HK-2 (cell line): ENCODE results near the gene PAK2.
A peak's percentile ranks its signal among the peaks of the same experiment; 100 is the strongest.
"Not testable (repeated sequence)": the region's sequence is repeated elsewhere in the genome, so short reads cannot be mapped to it uniquely, and the experiment has no call there.

Experiments used
- DNase-seq: peaks from one replicate; pipeline ENCODE4 v3.0.0-alpha.2; 2018; ENCODE audit not compliant: unreplicated experiment

The PAK2 gene

DNA sequence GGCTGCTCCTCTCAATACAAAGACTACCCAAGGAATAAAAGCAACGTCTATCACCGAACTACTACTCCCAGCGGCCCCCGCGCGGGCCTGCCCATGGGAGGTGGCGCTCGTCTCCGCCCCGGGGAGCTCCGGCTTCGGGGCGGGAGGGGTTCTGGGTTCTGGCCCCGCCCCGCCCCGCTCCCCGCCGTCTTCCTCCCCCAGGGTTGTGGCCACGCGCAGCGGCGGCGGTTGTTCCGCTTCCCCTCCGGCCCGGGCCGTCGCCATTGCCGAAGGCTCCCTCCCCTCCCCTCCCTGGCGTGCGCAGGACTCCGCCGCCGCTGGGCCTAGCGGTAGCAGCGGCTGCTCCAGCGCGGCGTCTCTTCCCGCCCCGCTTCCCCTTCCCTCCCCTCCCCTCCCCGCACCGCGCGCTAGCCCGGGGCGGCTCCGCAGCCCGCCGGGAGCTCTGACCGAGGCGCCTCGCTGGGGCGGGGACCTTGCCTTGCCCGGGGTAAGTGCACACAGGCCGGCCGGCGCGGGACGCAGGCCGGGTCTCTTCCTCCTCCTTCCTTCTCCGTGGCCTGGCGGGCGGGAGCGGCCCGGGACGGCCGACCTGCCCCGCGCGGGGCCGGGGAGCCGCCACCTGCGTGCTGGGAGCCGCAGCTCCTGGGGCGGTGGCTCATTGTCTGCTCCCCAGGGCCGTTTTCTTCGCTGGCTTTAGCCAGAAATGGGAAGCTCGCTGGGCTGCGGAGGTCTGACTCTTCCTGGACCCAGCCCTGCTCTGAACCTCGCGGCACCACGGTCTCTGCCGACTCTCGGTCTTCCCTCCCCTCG lies at the start of gene PAK2:
Gene PAK2, plus strand, starts transcription at position 187 of the 810 bp plus-strand sequence. CDS start 42,790 bp downstream, outside the sequence.
- DNase-seq, result peak; percentile 92

DNA sequence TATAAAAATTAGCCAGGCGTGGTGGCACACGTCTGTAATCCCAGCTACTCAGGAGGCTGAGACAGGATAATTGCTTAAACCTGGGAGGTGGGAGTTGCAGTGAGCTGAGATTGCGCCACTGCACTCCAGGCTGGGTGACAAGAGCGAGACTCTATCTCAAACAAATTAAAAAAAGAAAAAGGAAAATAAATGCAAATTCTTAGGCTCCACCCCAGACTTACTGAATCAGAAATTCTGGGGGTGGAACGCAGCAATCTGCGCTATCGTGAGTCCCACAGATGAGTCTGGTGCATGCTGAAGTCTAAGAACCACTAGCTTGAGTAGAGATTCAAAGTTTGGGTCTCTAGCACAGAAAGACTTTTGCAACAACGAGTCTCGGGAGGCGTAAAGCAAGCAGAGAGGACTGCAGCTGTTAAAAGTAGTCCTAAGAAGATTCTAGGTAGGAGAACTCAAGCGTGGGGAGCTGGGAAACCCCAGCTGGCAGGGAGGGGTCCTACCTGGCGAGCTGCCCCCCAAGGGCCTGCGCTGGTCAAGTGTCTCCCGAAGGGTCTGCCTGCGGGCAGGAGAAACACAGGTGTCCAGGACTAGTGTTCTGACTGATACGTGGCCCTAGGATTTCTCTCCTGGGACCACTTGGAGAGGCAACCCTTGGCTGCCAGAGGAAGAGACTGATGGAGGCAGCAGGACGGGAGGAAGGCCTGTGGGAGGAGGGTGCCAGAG lies 49.6 kb upstream of the PAK2 start:
- DNase-seq, result no peak

DNA sequence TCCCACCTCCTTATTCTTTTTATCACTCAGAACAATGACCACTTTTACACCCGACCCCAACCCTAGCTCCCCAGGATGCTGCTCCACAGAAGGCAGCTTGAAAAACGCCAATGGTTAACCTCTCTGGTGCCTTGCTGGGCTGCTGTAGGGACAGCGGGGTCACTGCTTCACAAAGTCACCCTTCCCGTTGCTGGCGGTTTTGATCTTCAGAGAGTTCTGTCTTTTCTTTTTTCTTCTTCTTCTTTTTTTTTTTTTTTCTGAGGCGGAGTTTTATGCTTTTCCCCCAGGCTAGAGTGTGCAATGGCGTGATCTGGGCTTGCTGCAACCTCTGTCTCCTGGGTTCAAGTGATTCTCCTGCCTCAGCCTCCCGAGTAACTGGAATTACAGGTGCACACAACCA lies 48.3 kb upstream of the PAK2 start:
- no peak for DNase-seq

DNA sequence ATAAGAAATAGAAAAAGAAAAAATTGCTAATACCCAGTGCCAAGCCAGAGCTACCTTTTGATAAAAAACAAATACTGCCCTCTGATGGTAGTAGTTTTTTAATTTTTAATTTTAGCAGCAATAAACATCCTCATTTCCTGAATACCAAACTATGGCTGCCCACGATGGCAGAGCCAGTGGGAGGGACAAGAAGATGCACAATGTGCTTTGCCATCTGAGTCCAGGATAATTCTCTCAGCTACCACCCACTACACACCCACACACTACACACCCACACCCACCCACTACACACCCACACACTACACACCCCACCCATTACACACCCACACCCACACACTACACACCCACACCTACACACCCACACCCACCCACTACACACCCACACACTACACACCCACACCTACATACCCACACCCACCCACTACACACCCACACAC lies 45.4 kb upstream of the PAK2 start:
- DNase-seq, result no peak

DNA sequence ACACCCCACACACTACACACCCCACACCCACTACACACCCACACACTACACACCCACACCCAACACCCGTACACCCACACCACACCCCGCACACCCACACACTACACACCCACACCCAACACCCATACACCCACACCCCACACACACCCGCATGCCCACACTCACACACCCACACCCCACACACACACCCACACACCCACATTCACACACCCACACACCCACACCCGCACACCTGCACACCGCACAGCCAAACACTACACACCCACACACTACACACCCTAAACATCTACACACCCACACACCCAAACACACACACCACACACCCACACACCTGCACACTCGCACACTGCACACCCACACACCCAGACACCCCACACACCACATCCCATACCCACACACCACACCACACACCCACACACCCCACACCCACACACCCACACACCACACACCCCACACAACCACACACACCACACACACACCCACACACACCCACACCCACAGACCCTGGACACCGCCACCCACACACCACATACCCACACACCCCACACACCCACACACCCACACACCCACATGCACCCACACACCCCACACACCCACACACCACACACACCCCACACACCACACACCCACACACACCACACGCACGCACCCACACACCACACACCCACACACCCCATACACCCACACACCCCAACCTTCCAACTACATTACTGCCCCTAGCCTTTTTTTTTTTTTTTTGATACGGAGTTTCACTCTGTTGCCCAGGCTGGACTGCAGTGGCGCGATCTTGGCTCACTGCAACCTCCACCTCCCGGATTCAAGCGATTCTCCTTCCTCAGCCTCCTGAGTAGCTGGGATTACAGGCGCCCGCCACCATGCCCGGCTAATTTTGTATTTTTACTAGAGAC lies 44.5 kb upstream of the PAK2 start:
- DNase-seq, result no peak

DNA sequence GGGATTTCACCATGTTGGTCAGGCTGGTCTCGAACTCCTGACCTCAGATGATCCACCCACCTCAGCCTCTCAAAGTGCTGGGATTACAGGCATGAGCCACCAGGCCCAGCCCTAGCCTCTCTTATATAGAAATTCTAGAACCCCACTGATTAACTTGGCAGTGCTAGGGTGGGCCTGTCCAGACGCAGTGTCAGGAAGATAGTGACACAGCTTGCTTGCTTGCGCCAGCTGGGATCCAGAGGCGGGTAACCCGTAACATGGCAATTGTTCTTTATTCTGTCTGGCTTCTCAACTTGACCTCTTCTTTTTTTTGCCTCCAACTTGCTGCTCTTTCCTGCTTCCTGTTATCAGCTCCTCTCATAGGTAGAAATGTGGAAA lies 43.8 kb upstream of the PAK2 start:
- no peak for DNase-seq

DNA sequence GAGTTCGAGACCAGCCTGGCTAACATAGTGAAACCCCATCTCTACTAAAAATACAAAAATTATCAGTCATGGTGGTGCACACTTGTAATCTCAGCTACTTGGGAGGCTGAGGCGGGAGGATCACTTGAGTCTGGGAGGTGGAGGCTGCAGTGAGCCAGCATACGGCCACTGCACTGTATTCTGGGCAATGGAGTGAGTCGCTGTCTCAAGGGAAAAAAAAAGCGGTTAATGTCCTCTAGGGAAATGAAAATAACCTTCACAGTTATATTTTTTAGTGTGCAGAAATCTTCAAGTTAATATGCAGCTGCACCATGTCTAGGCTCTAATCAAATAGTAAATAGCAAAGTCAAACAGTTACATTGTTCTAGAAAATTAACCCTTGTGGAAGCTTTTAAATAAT lies 42.4 kb upstream of the PAK2 start:
- DNase-seq, result no peak

DNA sequence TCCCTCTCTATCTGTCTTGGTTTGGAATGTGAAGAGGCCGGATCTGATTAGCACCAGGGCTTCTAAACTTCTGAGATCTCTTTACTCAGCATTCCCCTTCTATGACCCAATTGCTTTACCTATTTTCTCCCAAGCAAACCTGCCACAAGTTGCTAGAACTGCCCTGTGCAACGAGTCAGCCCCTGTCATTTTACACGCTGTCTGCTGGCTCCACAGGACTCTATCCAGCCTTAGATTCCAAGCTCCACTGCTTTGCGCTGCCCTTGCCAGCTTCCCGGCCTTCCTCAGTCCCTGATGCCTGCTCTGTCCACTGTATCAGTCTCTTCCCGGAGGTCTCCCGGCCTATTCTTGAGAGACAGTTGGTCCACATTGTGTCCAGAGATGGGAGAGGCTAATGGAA lies 39.9 kb upstream of the PAK2 start:
- no peak for DNase-seq

DNA sequence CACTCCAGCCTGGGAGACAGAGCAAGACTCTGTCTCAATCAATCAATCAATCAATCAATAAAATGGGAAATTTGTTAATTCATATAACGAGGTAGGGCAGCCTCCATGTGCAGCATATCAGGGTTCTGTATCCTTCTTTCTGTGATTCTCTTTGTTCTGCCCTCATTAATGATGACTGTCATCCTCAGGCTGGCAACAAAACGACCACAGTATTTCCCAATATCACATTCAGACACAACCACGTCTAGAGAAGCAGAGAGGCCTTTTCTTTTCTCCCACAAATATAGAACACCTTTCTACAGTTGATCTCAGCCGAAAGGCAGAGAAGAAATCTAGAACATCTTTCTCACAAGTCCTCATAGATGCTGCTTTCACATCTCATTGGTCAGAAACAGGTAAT lies 38.9 kb upstream of the PAK2 start:
- DNase-seq, result no peak

DNA sequence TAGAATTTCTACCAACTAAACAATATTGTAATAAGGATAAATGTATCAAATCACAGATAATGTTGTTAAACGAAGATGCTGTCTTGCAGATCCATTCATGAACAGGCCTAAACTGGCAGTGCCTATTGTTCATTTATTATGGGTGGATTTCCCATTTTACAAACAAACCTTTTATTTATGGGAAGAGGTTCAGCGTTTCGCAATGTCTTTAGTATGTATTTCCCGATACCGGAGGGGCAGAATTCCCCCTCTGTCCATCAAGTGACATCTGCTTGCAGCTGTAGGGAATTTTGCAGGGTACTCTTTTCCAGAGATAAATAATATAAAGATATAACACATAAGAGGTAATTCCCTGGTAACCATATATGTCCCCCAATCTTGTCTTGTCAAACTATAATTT lies 33.3 kb upstream of the PAK2 start:
- DNase-seq, result no peak

DNA sequence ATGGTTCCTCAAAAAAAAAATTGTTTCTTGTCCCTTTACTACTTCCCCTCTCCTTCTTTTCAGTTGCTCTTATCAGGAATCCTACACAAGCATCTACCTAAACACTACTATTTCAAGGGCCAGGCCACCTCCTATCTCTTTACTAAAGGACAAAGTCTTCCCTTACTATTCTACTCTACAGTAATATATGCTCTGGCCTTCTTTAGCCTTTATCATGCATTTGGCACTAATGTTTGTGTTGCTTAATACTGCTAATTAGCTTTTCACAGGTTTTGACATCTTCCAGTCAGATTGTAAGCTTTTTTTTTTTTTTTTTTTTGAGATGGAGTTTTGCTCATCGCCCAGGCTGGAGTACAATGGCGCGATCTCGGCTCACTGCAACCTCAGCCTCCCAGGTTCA lies 32.9 kb upstream of the PAK2 start:
- no peak for DNase-seq

DNA sequence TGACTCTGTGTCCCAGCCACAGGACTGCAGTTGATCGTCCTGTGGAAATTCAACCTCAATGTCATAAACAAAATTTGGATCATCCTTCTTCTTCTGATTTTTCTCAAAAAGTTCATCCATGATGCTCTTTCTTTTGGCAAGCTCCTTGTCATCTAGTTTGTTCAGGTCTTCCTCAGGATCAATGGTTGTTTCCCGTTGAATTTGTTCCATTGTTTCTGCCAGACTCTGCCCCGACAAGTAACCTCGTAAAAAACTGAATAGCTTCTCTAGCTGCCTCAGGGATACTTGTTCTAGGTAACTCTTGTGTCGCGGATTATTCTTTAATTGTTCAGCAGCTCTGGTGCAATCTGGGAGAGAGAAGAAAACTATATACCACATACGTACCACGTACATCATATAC lies 32.1 kb upstream of the PAK2 start:
- DNase-seq, result no peak

DNA sequence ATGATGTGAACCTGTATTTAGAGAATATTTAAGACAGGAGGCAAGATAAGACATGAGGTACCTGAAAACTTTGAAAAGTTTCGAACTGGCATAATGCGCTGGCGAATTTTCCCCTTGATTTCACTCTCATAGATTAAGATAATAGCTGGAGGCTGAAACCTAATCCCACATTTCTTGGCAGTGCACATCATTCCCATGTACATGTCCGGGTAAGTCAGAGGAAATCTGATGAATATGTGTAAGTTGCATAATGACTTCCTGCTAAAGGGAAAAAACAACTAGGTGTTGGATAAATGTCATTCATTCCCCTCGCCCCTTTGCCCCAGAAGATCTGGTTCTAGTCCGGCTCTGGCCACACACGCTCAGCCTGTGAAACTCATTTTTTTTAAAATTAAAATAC lies 31.2 kb upstream of the PAK2 start:
- DNase-seq, result no peak

DNA sequence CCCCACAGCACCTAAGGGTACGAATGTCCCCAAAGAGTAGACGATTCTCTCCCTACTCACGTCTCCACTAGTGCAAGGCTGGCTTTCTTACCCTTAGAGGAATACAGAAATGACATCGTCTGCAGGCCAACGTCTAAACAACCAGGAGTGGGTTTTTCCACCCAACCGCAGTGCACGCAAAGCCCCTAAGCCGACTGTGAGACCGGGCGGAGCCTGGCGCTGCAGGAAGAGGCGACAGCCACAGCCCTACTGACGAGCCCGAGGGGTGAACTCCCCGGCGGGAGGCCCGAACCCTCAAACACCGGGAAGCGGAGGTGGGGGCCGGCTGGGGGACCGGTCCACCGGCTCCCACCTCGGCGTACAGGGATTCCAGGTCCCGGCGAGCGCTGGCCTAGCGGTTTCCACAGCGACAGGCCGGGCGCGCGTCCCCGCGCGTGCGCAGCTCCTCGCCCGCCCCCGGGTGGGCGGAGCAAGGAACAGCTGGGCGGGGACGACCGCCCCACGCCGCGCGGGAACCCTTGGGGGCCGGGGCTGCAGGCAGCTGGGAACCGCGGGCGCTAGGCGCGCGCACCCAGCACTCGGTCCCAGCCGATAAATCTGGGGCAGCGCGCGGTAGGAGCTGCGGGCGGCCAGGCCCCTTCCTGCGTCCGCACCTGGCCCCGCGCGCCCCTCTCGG lies 27.7 kb upstream of the PAK2 start, which contains the start of the genes CEP19 and PIGX:
Gene CEP19, minus strand, starts transcription at position 413 of the 676 bp plus-strand sequence. CDS start 3,593 bp downstream, outside the sequence.
Gene PIGX, plus strand, starts transcription at position 540 of the 676 bp plus-strand sequence.
- DNase-seq, result peak; percentile 91

DNA sequence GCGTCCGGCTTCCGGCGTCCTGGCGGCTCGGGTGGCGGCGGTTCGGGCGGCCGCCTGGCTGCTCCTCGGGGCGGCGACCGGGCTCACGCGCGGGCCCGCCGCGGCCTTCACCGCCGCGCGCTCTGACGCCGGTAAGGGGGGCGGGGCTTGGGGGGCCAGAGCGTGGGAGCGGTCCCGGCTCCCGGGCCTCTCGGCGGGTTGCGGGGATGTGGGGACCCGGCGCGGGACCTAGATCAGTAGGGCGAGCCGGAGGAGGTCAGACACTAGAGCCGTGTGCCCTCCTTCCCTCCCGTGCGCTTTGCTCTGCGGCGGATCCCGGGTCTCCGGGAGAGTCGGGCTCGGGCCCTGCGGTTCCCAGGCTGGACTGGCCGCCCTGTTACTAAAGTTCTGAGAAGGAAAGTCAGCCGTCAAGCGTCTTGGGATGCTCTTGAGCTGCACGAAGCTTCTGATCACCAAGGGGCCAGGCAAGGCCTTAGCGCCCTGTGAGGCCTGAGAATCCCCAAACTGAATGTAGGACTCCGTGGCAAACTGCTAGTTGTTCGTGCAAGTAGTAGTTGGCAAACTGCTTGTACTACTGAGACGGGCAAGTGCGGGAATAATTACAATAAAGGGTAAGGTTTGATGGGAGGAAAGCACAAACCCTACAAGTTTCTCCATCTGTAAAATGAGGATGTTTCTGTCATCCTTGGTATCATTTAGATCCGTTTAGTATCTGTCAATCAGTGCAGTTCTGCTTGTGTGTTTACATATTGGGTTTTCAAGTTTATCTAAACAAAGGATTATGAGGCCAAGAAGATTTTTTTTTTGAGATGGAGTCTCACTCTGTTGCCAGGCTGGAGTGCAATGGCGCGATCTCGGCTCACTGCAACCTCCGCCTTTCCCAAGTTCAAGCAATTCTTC lies 26.9 kb upstream of the PAK2 start:
- DNase-seq, result no peak

DNA sequence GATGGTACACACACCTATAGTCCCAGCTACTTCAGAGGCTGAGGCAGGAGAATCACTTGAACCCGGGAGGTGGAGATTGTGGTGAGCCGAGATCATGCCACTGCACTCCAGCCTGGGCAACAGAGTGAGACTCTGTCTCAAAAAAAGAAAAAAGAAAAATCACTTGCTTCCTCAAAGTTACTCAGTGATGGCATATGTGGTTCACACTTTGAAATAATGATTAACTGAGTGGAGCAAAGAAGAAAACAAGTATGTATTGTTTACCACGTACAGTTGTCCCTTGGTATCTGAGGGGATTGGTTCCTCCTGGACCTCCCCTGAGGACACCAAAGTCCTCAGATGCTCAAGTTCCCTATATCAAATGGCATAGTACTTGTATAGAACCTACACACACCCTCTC lies 22.5 kb upstream of the PAK2 start:
- DNase-seq, result not testable (repeated sequence)

DNA sequence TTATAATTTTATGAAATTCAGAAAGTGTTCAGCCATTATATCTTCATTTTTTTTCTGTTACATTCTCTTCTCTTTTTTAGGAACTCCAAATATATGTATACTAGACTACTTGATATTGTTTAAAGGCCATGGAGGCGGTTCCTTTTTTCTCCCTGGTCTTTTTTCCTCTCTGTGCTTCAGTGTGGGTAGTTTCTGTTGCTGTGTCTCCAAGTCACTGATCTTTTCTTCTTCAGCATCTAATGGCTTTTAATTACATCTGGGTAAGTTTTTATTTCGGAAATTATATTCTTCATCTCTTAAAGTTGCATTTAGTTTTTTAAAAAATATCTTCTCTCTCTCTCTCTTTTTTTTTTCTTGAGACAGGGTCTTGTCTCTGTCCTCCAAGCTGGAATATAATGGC lies 18.6 kb upstream of the PAK2 start:
- DNase-seq, result no peak

DNA sequence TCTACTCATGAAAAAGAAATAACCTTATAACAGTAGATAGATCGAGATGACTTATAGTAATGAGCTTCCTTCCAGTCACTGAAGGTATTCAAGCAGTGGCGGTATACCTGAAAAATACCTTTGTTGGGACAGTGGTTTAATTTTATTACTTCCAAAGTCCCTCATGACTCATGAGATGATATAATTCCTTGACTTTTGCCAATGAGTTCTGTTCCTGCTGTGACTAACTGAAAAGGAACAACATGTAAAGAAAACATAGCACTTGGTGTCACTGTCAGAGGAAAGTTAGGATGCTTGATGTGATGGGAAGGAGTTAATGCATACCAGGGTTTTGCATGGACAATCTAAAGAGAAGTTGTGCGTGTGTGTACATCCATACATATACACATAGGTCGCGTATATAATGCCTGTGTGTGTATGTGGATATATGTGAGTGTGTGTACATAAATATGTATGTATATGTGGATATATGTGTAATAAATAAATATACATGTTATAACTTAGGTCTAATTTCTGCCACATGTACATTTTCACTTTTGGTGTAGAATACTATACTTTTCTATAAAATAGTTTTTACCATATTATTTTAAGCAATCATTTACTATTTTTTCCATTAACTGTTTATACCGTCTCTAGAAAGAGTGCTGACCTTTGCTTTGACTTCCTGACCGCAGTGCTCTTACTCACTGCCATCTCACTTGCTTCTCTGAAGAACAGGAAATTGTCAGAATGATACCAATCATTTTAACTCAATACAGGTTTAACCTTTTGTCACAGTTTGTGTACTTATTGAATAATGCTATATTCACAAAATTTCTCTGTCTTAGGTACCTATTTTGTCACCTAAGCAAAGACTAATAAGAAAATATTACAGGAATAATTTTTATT lies 12.6 kb upstream of the PAK2 start:
- no peak for DNase-seq

DNA sequence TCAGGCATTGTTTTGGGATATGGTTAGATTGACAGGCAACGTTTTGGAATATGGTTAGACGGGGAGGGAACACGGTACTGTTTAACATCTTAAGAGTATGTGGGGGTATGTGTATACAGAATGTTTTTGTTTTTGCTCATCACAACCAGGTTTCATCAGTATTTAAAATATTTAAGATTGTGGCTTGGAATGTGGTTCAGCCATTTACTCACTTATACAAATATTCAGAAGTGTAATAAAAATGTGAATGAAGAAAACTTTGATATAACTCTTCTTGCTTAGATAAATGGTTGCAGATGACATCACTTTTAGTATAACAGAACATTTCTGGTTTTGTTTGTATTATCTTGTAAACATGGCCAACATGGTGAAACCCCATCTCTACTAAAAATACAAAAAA lies 3.9 kb upstream of the PAK2 start:
- no peak for DNase-seq
